ENCODE measurements around the gene PTPRF.

The PTPRF gene

DNA sequence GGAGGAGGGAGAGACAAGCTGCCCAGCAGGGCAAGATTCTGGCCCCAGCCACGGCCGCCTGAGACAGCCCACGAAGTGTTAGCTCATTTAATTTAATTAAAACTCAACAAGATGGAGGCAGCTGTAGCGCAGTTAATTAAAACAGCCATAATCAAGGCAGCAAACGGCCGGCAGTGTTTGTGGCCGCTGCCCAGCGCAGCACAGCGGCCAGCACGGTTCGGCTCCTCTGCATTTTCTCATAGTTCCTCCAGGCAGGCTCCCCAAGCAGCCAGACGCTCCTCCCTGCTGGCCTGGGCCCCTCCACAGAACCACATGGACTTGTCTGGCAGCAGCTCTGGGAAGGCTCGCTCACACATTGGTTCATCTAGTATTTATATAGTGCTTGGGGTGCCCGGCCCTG lies 40.0 kb downstream of the PTPRF start:
- 88% methylated on average over 14 of the region's 14 CpGs for WGBS
- Histone ChIP-seq H3K4me3 (ENCODE audit: insufficient read depth in 1 of 2, low read depth in 1 of 2, low read length in 2 of 2) (no peak overlapping the region), H3K4me1 (ENCODE audit: control insufficient read depth, insufficient read depth, low read depth, low read length) (peaks cover 25% of the 10 kb centered on the region), H2BK12ac (ENCODE audit: low read length in 2 of 2) (no peak overlapping the region), H3K14ac (ENCODE audit: low read length in 2 of 2) (no peak overlapping the region), H3K18ac (ENCODE audit: low read depth in 1 of 2, low read length in 2 of 2) (no peak overlapping the region), H3K9ac (ENCODE audit: low read length) (no peak overlapping the region), H2BK15ac (ENCODE audit: low read depth, poor library complexity, severe bottlenecking) (no peak overlapping the region), H3K23ac (ENCODE audit: low read length in 2 of 2) (no peak overlapping the region), H3K27ac (ENCODE audit: low read length, poor library complexity, severe bottlenecking) (no peak overlapping the region), H3K79me1 (replicated peaks; ENCODE audit: low read length, poor library complexity, severe bottlenecking) (peaks cover 3% of the 10 kb centered on the region), H2BK5ac (ENCODE audit: low read depth, low read length, poor library complexity, severe bottlenecking) (no peak overlapping the region), H2AFZ (ENCODE audit: low read depth, low read length) (no peak overlapping the region), H3K4me2 (ENCODE audit: low read length, poor library complexity, severe bottlenecking) (no peak overlapping the region), H3K4ac (ENCODE audit: low read depth in 1 of 2, low read length in 2 of 2) (no peak overlapping the region), H4K91ac (ENCODE audit: low read length) (no peak overlapping the region), H2BK120ac (ENCODE audit: low read depth, low read length) (no peak overlapping the region), H3K9me3 (ENCODE audit: control insufficient read depth, low read length) (no peaks in the 10 kb centered on the region), H3K27me3 (ENCODE audit: control insufficient read depth in 1 of 2, insufficient read depth in 1 of 2, low read length in 2 of 2) (peaks cover 0 to 3% of the 10 kb centered on the region in 2 experiments), H2AK5ac (ENCODE audit: low read length, severe bottlenecking) (no peak overlapping the region), H3K36me3 (ENCODE audit: control insufficient read depth in 1 of 2, insufficient read depth in 2 of 2, low read depth in 1 of 2, low read length in 2 of 2) (peaks cover 0 to 61% of the 10 kb centered on the region in 2 experiments), H4K8ac (ENCODE audit: low read length) (no peak overlapping the region)
- DNase-seq: no peak

GRCh38 chr1:43572084-43572483 lies 41.4 kb downstream of the PTPRF start:
- H2BK15ac ChIP-seq (ENCODE audit: low read depth, poor library complexity, severe bottlenecking): no peak overlapping the region
- H3K4me1 ChIP-seq (ENCODE audit: control insufficient read depth, insufficient read depth, low read depth, low read length): peaks cover 19% of the 10 kb centered on the region
- H2AFZ ChIP-seq (ENCODE audit: low read depth, low read length): no peak overlapping the region
- no peak overlapping the region for H3K4me3 ChIP-seq (ENCODE audit: insufficient read depth in 1 of 2, low read depth in 1 of 2, low read length in 2 of 2)
- WGBS: 86% methylated on average over 2 of the region's 2 CpGs
- no peak overlapping the region for H2BK120ac ChIP-seq (ENCODE audit: low read depth, low read length)
- no peak overlapping the region for H3K27ac ChIP-seq (ENCODE audit: low read length, poor library complexity, severe bottlenecking)
- H4K91ac ChIP-seq (ENCODE audit: low read length): no peak overlapping the region
- no peak overlapping the region for H2BK12ac ChIP-seq (ENCODE audit: low read length in 2 of 2)
- H3K4me2 ChIP-seq (ENCODE audit: low read length, poor library complexity, severe bottlenecking): no peak overlapping the region
- no peaks in the 10 kb centered on the region for H3K9me3 ChIP-seq (ENCODE audit: control insufficient read depth, low read length)
- no peak overlapping the region for H3K23ac ChIP-seq (ENCODE audit: low read length in 2 of 2)
- no peak overlapping the region for H2AK5ac ChIP-seq (ENCODE audit: low read length, severe bottlenecking)
- H4K8ac ChIP-seq (ENCODE audit: low read length): no peak overlapping the region
- H3K4ac ChIP-seq (ENCODE audit: low read depth in 1 of 2, low read length in 2 of 2): no peak overlapping the region
- no peak overlapping the region for H2BK5ac ChIP-seq (ENCODE audit: low read depth, low read length, poor library complexity, severe bottlenecking)
- H3K36me3 ChIP-seq (ENCODE audit: control insufficient read depth in 1 of 2, insufficient read depth in 2 of 2, low read depth in 1 of 2, low read length in 2 of 2): peaks cover 0 to 63% of the 10 kb centered on the region in 2 experiments
- H3K18ac ChIP-seq (ENCODE audit: low read depth in 1 of 2, low read length in 2 of 2): no peak overlapping the region
- no peaks in the 10 kb centered on the region for H3K79me1 ChIP-seq (replicated peaks; ENCODE audit: low read length, poor library complexity, severe bottlenecking)
- H3K9ac ChIP-seq (ENCODE audit: low read length): no peak overlapping the region
- no peak for DNase-seq
- no peak overlapping the region for H3K14ac ChIP-seq (ENCODE audit: low read length in 2 of 2)
- H3K27me3 ChIP-seq (ENCODE audit: control insufficient read depth in 1 of 2, insufficient read depth in 1 of 2, low read length in 2 of 2): no peaks in the 10 kb centered on the region

GRCh38 chr1:43572538-43572937 lies 41.9 kb downstream of the PTPRF start:
- Histone ChIP-seq H3K4me1 (ENCODE audit: control insufficient read depth, insufficient read depth, low read depth, low read length) (peaks cover 22% of the 10 kb centered on the region), H3K23ac (ENCODE audit: low read length in 2 of 2) (no peak overlapping the region), H3K36me3 (ENCODE audit: control insufficient read depth in 1 of 2, insufficient read depth in 2 of 2, low read depth in 1 of 2, low read length in 2 of 2) (peaks cover 0 to 67% of the 10 kb centered on the region in 2 experiments), H4K8ac (ENCODE audit: low read length) (no peak overlapping the region), H2BK120ac (ENCODE audit: low read depth, low read length) (no peak overlapping the region), H3K14ac (ENCODE audit: low read length in 2 of 2) (no peak overlapping the region), H4K91ac (ENCODE audit: low read length) (no peak overlapping the region), H3K79me1 (replicated peaks; ENCODE audit: low read length, poor library complexity, severe bottlenecking) (peaks cover 2% of the 10 kb centered on the region), H3K9ac (ENCODE audit: low read length) (no peak overlapping the region), H2BK12ac (ENCODE audit: low read length in 2 of 2) (no peak overlapping the region), H3K4ac (ENCODE audit: low read depth in 1 of 2, low read length in 2 of 2) (no peak overlapping the region), H3K9me3 (ENCODE audit: control insufficient read depth, low read length) (no peaks in the 10 kb centered on the region), H3K4me3 (ENCODE audit: insufficient read depth in 1 of 2, low read depth in 1 of 2, low read length in 2 of 2) (no peak overlapping the region), H3K18ac (ENCODE audit: low read depth in 1 of 2, low read length in 2 of 2) (no peak overlapping the region), H2BK5ac (ENCODE audit: low read depth, low read length, poor library complexity, severe bottlenecking) (no peak overlapping the region), H3K4me2 (ENCODE audit: low read length, poor library complexity, severe bottlenecking) (no peak overlapping the region), H2AK5ac (ENCODE audit: low read length, severe bottlenecking) (no peak overlapping the region), H3K27me3 (ENCODE audit: control insufficient read depth in 1 of 2, insufficient read depth in 1 of 2, low read length in 2 of 2) (no peaks in the 10 kb centered on the region), H3K27ac (ENCODE audit: low read length, poor library complexity, severe bottlenecking) (no peak overlapping the region), H2AFZ (ENCODE audit: low read depth, low read length) (no peak overlapping the region), H2BK15ac (ENCODE audit: low read depth, poor library complexity, severe bottlenecking) (no peak overlapping the region)
- no peak for DNase-seq
- WGBS: 89% methylated on average over 9 of the region's 9 CpGs

DNA sequence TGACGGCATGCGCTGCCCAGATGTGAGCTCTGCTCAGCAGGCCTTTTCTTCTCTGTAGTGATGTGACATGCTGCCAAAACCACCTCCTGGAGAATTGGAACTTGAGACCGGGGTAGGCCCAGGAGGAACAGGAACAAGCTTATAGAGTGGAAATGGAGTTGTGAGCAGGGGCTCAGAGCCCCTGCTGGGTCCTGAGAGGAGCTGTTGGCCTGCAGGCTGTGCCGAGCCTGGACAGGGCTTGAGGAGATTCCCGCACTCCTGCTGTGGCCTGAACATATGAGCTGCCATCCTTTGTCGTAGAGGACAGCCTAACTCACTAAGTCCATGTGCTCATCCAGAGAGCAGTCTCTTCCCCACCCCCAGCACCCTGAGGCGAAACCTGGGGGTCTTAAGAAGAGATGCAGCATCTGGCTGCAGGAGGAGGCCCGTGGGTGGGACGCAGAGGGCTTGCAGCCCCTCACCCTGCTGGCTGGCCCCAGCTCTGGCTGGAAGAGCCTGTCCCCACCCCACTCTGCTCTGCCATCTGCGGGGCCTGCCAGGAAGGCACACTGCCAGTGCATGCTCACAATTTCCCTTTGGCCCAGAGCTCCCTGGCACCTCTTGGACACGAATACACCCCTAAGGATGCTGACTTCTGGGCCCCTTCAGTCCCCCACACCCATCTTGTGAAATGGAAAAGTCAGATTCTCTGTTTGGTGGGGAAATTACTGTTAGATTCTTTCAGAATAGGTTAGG lies 42.5 kb downstream of the PTPRF start:
- Histone ChIP-seq H3K36me3 (ENCODE audit: control insufficient read depth in 1 of 2, insufficient read depth in 2 of 2, low read depth in 1 of 2, low read length in 2 of 2) (peaks cover 0 to 71% of the 10 kb centered on the region in 2 experiments), H2BK5ac (ENCODE audit: low read depth, low read length, poor library complexity, severe bottlenecking) (no peak overlapping the region), H2AK5ac (ENCODE audit: low read length, severe bottlenecking) (no peak overlapping the region), H3K4me1 (ENCODE audit: control insufficient read depth, insufficient read depth, low read depth, low read length) (peaks cover 22% of the 10 kb centered on the region), H3K27ac (ENCODE audit: low read length, poor library complexity, severe bottlenecking) (no peak overlapping the region), H2BK15ac (ENCODE audit: low read depth, poor library complexity, severe bottlenecking) (no peak overlapping the region), H3K27me3 (ENCODE audit: control insufficient read depth in 1 of 2, insufficient read depth in 1 of 2, low read length in 2 of 2) (no peaks in the 10 kb centered on the region), H3K18ac (ENCODE audit: low read depth in 1 of 2, low read length in 2 of 2) (no peak overlapping the region), H3K4me3 (ENCODE audit: insufficient read depth in 1 of 2, low read depth in 1 of 2, low read length in 2 of 2) (no peak overlapping the region), H4K8ac (ENCODE audit: low read length) (no peak overlapping the region), H3K79me1 (replicated peaks; ENCODE audit: low read length, poor library complexity, severe bottlenecking) (peaks cover 2% of the 10 kb centered on the region), H3K9me3 (ENCODE audit: control insufficient read depth, low read length) (no peaks in the 10 kb centered on the region), H2BK120ac (ENCODE audit: low read depth, low read length) (no peak overlapping the region), H3K14ac (ENCODE audit: low read length in 2 of 2) (no peak overlapping the region), H3K4ac (ENCODE audit: low read depth in 1 of 2, low read length in 2 of 2) (no peak overlapping the region), H3K23ac (ENCODE audit: low read length in 2 of 2) (no peak overlapping the region), H2AFZ (ENCODE audit: low read depth, low read length) (no peak overlapping the region), H2BK12ac (ENCODE audit: low read length in 2 of 2) (no peak overlapping the region), H3K9ac (ENCODE audit: low read length) (no peak overlapping the region), H3K4me2 (ENCODE audit: low read length, poor library complexity, severe bottlenecking) (no peak overlapping the region), H4K91ac (ENCODE audit: low read length) (no peak overlapping the region)
- 82% methylated on average over 10 of the region's 11 CpGs for WGBS
- DNase-seq: no peak
